Fibroblast of the conjunctiva (primary cell): ENCODE measurements around the gene TMEM72.

Experiments
- DNase-seq: peaks from one replicate; pipeline ENCODE4 v3.0.0-alpha.2; 2010; ENCODE audit warnings: low read depth

TMEM72 gene

DNA sequence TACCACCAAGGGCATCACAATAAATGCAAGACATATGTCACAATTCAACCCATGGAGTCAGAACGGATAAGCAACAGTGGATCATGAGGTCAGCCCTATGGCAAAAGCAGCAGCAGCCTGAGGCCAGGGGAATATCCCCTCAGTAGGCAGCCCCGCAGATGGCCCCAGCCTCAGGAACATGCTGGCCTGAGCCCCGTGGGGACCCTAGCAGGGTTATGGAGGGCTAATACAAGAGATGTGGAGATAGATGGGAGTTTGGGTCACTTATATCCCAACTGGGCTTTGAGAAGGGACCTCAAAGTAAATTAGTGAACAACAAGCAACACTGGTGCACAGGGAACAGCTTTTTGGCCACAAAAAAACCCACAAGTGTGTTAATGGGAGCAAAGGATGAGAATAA is 9.1 kb downstream of the TMEM72 start:
- DNase-seq = no peak

DNA sequence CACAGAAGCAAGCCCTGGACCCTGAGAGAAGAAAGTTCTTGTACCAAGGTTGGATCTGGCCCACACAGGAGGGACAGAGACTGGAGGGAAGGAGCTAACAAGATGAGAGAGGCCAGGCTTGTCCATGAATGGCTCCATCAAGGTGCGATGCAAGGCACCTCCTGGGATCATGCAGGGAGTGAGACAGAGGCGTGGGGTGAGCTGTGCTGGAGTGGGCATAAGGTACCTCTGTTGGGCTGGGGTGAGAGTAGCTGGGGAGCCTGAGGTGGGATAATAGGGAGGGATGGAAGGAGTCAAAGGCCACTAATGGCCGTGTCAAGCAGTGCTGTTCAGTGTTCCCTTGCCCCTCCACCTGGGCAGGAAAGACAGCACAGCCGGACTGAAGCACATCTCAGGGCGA is 9.9 kb downstream of the TMEM72 start:
- no peak for DNase-seq

GRCh38 chr10:44921506-44921905 is 10.4 kb downstream of the TMEM72 start:
- no peak for DNase-seq

GRCh38 chr10:44922021-44922420 is 10.9 kb downstream of the TMEM72 start:
- DNase-seq = no peak

- no peak for DNase-seq
Observed at GRCh38 chr10:44922796-44923545, 11.8 kb downstream of the TMEM72 start.

GRCh38 chr10:44923611-44924010 is 12.5 kb downstream of the TMEM72 start:
- DNase-seq = no peak

DNA sequence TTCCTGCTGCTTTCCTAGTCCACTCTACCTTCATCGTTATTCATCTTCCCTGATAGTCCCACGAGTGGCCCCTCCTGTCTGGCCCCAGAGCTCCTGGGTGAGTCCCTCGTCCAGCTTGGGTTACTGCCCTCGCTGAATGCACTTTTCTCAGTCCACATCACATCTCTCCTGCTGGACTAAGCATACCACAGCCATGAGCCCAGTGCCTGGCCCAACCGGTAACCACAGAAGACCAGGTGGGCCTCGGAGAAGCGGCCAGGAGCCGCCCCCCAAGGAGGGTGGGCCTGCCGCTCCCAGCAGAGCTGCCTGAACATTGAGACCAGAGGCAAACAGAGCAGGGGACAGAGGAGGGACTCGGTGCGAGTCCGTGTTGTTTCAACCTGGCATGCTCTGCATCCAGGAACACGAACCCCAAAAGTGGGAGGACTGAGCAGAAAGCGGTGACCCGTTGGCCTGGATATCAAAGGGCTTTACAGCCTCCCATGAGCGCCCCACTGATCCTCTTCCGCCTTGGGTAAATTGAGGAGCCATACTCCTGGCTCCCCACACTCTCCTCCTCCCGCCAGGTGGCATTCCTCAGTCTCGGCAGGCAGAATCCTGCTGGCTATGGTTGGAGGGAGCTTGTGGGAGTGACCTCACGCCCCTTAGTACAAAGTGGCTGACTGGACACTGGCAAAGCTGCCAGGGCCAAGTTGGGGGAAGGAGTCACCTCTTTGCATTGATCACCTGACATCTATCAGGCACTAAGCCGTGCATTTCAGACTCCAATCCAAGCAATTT is 13.3 kb downstream of the TMEM72 start:
- no peak for DNase-seq

- DNase-seq = no peak
Observed at GRCh38 chr10:44925224-44925623, 14.1 kb downstream of the TMEM72 start.

DNA sequence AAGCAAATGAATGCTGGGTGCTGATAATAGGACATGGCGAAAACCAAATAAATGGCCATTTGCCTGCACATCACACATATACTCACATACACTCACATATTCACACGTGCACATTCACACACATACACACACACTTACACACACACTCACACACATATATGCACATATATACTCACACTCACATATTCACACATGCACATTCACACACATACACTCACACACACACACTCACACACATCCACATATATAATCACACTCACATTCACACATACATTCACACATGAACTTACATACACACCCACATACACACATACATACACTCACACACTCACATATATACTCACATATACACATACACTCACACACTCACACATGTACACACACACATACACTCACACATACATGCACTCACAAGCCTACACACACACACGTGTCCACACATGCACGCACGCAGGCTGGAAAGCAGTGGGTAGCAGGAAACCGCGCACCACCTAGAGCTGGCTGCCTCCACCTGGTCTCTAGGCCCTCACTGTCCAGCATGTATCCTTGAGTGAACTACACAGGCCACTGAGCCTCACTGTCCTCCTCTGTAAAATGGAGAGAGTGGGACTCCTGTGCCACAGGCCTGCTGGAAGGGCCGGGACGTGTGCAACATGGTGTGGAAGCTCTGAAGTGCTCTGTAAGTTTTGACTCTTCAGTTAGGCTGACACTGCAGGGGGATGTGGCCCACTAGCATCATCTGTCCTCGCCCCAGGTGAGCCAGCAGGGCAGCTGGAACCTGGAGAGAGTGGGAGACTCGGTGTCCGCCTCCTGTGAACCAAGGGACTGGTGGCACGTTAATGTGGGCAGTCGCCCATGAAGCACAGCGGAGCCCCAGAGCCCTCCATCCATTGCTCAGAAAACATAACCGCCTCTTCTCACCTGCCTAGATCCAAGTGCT is 14.9 kb downstream of the TMEM72 start:
- no peak for DNase-seq

DNA sequence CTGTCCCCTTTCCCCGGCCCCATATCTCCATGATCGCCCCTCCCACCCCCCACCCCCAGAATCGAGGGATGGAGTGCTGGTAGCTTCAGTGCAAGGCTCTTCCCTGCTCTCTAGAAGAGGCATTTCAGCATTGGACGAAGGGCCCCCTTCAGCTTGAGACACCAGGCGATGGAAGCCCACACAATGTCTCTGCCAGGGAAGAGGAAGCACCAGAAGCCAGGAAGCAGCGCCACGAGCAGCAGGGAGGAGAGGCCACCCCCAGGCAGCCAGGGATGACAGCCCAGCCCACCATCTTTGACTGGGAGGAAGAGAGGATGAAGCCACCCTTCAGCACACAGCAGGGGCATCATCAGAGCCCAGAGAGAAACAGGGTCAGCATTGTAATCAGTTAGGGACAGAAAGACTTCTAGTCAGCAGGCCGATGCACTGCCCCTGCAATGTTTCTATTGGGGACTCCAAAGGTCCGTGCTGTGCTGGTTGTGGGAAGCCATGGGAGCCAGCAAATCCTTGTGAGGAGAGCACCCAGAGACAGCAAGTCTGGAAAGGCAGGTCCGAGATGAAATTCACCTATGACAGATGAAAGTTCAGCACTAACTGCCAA is 15.7 kb downstream of the TMEM72 start:
- DNase-seq = no peak

DNA sequence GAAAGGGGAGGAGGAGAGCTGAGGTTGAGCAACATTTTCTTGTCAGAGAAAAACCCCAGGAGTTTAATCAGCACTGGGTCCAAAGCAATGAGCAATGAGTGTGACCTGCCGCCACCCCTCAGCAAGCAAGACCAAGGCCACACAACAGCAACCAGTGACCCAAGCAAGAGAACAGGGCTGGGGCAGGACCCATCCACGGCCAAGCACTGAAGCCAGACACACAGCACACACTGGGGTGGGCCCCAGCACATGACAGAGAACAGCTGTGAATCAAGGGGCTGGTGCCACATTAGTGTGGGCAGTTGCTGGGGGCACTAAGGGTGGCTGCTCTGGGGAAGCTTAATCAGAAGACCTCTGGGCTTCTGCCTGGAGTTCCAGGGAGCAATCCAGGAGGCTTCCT is 16.2 kb downstream of the TMEM72 start:
- no peak for DNase-seq

- no peak for DNase-seq
Observed at GRCh38 chr10:44928462-44928861, 17.3 kb downstream of the TMEM72 start.

- DNase-seq = no peak
Observed at GRCh38 chr10:44929356-44930255, 18.5 kb downstream of the TMEM72 start.

DNA sequence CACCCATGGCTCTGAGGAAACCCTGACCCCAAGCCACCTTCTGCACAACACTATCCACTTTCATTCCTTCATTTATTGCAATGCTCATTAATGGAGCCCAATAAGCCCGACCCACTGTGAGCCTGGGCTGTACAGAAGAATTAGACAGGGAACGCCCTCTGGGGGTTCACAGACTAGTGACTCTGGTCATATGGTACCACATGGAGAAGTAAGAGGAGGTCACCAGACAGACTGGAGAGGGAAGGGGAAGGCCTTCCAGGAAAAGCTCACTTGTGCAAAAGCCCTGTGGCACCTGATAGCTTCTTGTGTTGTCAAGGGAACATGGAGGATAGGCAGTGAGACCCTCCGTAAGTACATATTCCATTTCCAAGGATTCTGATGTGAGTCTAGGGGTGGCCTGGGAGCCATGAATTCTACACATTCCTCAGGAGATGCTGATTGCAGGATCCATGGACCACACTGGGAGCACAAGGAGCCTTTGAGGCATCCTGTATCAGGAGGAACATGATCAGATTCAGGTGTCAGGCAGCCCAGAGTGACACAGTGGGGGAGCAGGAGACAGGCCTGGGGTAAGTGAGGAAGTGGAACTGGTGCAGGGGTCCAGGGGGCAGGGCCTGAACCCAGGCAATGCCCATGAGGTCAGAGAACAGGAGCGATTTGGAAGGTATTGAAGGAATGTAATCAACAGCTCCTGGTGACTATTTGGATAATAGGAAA is 19.9 kb downstream of the TMEM72 start:
- no peak for DNase-seq

- DNase-seq = no peak
Observed at GRCh38 chr10:44931621-44932516, 20.7 kb downstream of the TMEM72 start.

DNA sequence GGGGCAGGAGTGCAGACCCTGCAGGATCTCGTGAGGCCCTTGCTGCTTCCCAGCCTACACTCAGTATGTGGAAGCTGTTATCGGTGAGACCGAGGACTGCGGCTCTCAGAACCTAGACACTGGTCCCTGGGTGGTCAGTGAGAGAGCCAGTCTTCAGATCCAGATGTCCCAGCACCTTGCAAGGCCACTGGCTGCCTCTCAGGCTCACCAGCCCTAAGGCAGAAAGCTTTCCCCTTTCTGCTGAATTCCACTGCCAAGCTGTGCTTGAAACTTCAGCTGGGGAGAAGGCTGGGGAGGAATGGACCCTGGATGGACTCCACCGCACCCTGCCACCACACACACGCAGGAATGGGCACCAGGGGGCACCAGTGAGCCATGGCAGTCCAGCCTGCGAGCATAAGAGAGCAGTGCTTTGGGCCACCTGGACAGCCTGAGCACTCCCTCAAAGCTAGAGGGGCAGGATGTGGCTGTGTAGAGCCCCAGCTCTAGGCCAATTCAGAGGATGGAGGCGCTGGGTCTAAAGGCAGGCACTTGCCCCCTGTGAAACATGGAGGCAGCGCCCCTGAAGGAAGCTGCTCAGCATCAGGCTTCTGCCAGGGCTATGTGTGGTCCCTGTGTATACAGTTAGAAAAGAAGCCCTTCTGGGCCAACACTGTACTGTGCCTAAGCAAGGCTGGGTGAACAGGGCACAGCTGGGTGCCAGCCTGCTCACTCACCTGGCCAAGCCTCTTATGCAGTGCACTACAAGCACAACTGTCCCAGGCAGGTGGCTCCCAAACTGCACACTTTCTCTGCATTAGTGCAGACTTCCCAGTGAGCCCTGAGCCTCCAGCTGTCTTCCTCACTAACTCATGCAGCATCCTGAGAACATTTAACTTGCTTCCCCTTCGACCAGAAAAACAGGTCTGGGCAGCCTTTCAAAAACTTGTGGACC is 21.6 kb downstream of the TMEM72 start:
- peak; percentile 65 for DNase-seq

DNA sequence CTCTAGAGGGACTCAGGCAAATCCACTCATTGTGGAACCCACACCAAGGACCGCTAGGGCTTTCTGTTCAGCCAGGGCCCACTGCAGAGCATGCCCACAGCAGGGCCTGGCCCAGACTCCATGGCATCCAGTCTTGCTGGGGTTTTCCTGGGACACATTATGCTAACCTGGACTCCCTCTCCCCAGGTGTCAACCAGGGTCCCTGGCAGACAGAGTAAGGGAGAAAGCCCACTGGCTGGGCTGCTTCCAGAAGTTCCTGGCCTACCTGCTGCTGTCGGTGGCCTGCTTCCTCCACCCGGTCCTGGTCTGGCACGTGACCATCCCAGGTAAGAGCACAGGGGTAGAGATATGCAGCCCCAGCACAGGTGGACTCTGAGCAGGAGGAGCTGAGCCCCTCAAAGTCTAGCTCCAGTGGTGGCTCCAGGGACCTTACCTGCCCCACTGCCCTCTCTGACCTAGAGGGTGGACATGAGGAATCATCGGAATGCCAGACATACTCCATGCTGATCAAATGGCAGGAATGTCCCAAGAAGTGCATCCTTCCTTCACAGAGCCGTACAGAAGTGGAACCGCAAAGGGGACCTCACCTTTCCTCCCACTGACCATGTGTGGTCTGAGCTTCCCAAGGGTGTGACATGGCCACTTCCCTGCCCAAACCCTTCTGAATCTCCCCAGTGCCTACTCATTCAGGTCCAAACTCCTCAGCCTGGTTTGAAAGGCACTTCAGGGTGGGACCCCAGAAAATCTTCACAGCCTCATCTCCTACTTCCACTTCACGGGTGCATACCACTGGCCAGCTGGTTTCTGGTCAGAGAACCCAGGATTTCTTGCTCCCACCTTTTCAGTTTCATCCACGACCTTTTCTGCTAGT is 22.5 kb downstream of the TMEM72 start:
- no peak for DNase-seq
